Measurements from ENCODE around the gene TSPAN4.

DNA sequence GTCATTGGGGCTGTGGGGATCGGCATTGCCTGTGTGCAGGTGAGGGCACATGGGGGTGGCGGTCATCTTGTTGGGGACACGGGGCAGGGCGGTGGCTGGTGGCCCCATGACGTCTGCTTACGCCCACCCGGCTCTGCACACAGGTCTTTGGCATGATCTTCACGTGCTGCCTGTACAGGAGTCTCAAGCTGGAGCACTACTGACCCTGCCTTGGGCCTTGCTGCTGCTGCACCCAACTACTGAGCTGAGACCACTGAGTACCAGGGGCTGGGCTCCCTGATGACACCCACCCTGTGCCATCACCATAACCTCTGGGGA, 4.7 kb upstream of the TSPAN4 start:
- TF ChIP-seq POLR2A (IDR thresholded peaks at IDR 0.05), result no peak
- TF ChIP-seq, protein P1, sequence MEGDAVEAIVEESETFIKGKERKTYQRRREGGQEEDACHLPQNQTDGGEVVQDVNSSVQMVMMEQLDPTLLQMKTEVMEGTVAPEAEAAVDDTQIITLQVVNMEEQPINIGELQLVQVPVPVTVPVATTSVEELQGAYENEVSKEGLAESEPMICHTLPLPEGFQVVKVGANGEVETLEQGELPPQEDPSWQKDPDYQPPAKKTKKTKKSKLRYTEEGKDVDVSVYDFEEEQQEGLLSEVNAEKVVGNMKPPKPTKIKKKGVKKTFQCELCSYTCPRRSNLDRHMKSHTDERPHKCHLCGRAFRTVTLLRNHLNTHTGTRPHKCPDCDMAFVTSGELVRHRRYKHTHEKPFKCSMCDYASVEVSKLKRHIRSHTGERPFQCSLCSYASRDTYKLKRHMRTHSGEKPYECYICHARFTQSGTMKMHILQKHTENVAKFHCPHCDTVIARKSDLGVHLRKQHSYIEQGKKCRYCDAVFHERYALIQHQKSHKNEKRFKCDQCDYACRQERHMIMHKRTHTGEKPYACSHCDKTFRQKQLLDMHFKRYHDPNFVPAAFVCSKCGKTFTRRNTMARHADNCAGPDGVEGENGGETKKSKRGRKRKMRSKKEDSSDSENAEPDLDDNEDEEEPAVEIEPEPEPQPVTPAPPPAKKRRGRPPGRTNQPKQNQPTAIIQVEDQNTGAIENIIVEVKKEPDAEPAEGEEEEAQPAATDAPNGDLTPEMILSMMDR (IDR thresholded peaks at IDR 0.05), result no peak

Measured in testis (tissue), 2 donors.